ENCODE measurements around the gene PIGU. TPM values are rescaled to one million over a fixed set of nuclear protein-coding genes. Genes with fewer than 3 reads are reported as not detected.

The PIGU gene
- total and polyA plus RNA-seq, 2 donors (not counting 1 experiment from before 2014, with no cell fraction given), result 6.4 to 42.6 TPM

GRCh38 chr20:34654207-34654744 is 22.6 kb downstream of the PIGU start:
- H3K4me2 ChIP-seq (ENCODE audit: extremely low read depth, insufficient read depth, low read length), result no peak overlapping the region
- H3K27me3 ChIP-seq (ENCODE audit: control insufficient read depth, insufficient read depth, low read length), result no peaks in the 10 kb centered on the region
- no peaks in the 10 kb centered on the region for H3K9me3 ChIP-seq (ENCODE audit: control insufficient read depth, insufficient read depth, low read depth, low read length)
- TF ChIP-seq CTCF (conservative IDR thresholded peaks at IDR 0.05 in 1 of 2, IDR thresholded peaks at IDR 0.05 in 1 of 2; ENCODE audit: low read depth in 1 of 2, low read length in 2 of 2) (no peak), EZH2 (IDR thresholded peaks at IDR 0.05; ENCODE audit: low read length, missing control alignments) (no peak)
- no peak for DNase-seq (ENCODE audit: low read depth in 2 of 2)
- H3K4me1 ChIP-seq (ENCODE audit: control insufficient read depth, extremely low read depth, insufficient read depth, low read length), result no peaks in the 10 kb centered on the region
- H3K9ac ChIP-seq (ENCODE audit: insufficient read depth, low read length), result no peak overlapping the region
- H4K20me1 ChIP-seq (ENCODE audit: control insufficient read depth, extremely low read depth, insufficient read depth, low read length), result no peaks in the 10 kb centered on the region
- no peak overlapping the region for H2AFZ ChIP-seq (ENCODE audit: low read length)
- H3K4me3 ChIP-seq (replicated peaks in 1 of 4; ENCODE audit: control extremely low read depth in 1 of 4, insufficient read depth in 1 of 4, low read depth in 3 of 4, low read length in 4 of 4), result no peak overlapping the region
- no peak overlapping the region for H3K27ac ChIP-seq (ENCODE audit: insufficient read depth, low read length)
- H3K36me3 ChIP-seq (ENCODE audit: control insufficient read depth, insufficient read depth, low read length), result no peaks in the 10 kb centered on the region
- H3K79me2 ChIP-seq (ENCODE audit: control insufficient read depth, insufficient read depth, low read length), result no peaks in the 10 kb centered on the region

GRCh38 chr20:34651200-34651599 is 25.7 kb downstream of the PIGU start:
- Histone ChIP-seq H3K36me3 (ENCODE audit: control insufficient read depth, insufficient read depth, low read length) (no peaks in the 10 kb centered on the region), H3K9ac (ENCODE audit: insufficient read depth, low read length) (no peak overlapping the region), H3K27me3 (ENCODE audit: control insufficient read depth, insufficient read depth, low read length) (no peaks in the 10 kb centered on the region), H3K9me3 (ENCODE audit: control insufficient read depth, insufficient read depth, low read depth, low read length) (no peaks in the 10 kb centered on the region), H3K27ac (ENCODE audit: insufficient read depth, low read length) (no peak overlapping the region), H3K79me2 (ENCODE audit: control insufficient read depth, insufficient read depth, low read length) (no peaks in the 10 kb centered on the region), H4K20me1 (ENCODE audit: control insufficient read depth, extremely low read depth, insufficient read depth, low read length) (no peaks in the 10 kb centered on the region), H3K4me2 (ENCODE audit: extremely low read depth, insufficient read depth, low read length) (no peak overlapping the region), H2AFZ (ENCODE audit: low read length) (no peak overlapping the region), H3K4me1 (ENCODE audit: control insufficient read depth, extremely low read depth, insufficient read depth, low read length) (no peaks in the 10 kb centered on the region), H3K4me3 (replicated peaks in 1 of 4; ENCODE audit: control extremely low read depth in 1 of 4, insufficient read depth in 1 of 4, low read depth in 3 of 4, low read length in 4 of 4) (no peak overlapping the region)
- DNase-seq (ENCODE audit: low read depth in 2 of 2), result no peak
- TF ChIP-seq EZH2 (IDR thresholded peaks at IDR 0.05; ENCODE audit: low read length, missing control alignments) (no peak), CTCF (conservative IDR thresholded peaks at IDR 0.05 in 1 of 2, IDR thresholded peaks at IDR 0.05 in 1 of 2; ENCODE audit: low read depth in 1 of 2, low read length in 2 of 2) (no peak)

- Histone ChIP-seq H3K27ac (ENCODE audit: insufficient read depth, low read length) (no peak overlapping the region), H3K27me3 (ENCODE audit: control insufficient read depth, insufficient read depth, low read length) (no peaks in the 10 kb centered on the region)
Observed at GRCh38 chr20:34647737-34648136, 29.2 kb downstream of the PIGU start.

More at GRCh38 chr20:34647737-34648136, 29.2 kb downstream of the PIGU start:
- no peak overlapping the region for H3K4me3 ChIP-seq (replicated peaks in 1 of 4; ENCODE audit: control extremely low read depth in 1 of 4, insufficient read depth in 1 of 4, low read depth in 3 of 4, low read length in 4 of 4)
- no peaks in the 10 kb centered on the region for H3K9me3 ChIP-seq (ENCODE audit: control insufficient read depth, insufficient read depth, low read depth, low read length)
- DNase-seq (ENCODE audit: low read depth in 2 of 2), result no peak
- TF ChIP-seq CTCF (conservative IDR thresholded peaks at IDR 0.05 in 1 of 2, IDR thresholded peaks at IDR 0.05 in 1 of 2; ENCODE audit: low read depth in 1 of 2, low read length in 2 of 2), result no peak
- no peak for TF ChIP-seq EZH2 (IDR thresholded peaks at IDR 0.05; ENCODE audit: low read length, missing control alignments)
- no peaks in the 10 kb centered on the region for H3K79me2 ChIP-seq (ENCODE audit: control insufficient read depth, insufficient read depth, low read length)
- H2AFZ ChIP-seq (ENCODE audit: low read length), result no peak overlapping the region
- no peaks in the 10 kb centered on the region for H3K36me3 ChIP-seq (ENCODE audit: control insufficient read depth, insufficient read depth, low read length)
- H3K4me2 ChIP-seq (ENCODE audit: extremely low read depth, insufficient read depth, low read length), result no peak overlapping the region
- no peaks in the 10 kb centered on the region for H4K20me1 ChIP-seq (ENCODE audit: control insufficient read depth, extremely low read depth, insufficient read depth, low read length)
- no peak overlapping the region for H3K9ac ChIP-seq (ENCODE audit: insufficient read depth, low read length)
- H3K4me1 ChIP-seq (ENCODE audit: control insufficient read depth, extremely low read depth, insufficient read depth, low read length), result peaks cover 2% of the 10 kb centered on the region
